Measurements from ENCODE around the gene SLC17A3. TPM values are rescaled to one million over a fixed set of nuclear protein-coding genes. Genes with fewer than 3 reads are reported as not detected.

Gene SLC17A3
- polyA plus RNA-seq, 1 donor from 2014 or later, result not detected

- Mint-ChIP-seq H3K4me3 (no peak overlapping the region), H3K27me3 (peaks cover 2% of the 10 kb centered on the region), H3K4me1 (peaks cover 0 to 14% (median 1%) of the 10 kb centered on the region in 3 donors), H3K36me3 (peaks cover 1% of the 10 kb centered on the region), H3K9me3 (no peaks in the 10 kb centered on the region), H3K27ac (no peak overlapping the region)
These were observed 25.8 kb upstream of the SLC17A3 start for GRCh38 chr6:25899580-25900408.

- H3K9me3 Mint-ChIP-seq, result no peaks in the 10 kb centered on the region
- H3K4me3 Mint-ChIP-seq, result no peak overlapping the region
- peaks cover 1% of the 10 kb centered on the region for H3K36me3 Mint-ChIP-seq
- H3K4me1 Mint-ChIP-seq, result peaks cover 0 to 14% (median 1%) of the 10 kb centered on the region in 3 donors
- no peak overlapping the region for H3K27ac Mint-ChIP-seq
- H3K27me3 Mint-ChIP-seq, result peaks cover 2% of the 10 kb centered on the region
These were observed 25.1 kb upstream of the SLC17A3 start for GRCh38 chr6:25899123-25899522.

- Mint-ChIP-seq H3K36me3 (peaks cover 1% of the 10 kb centered on the region), H3K4me3 (no peak overlapping the region), H3K27ac (no peak overlapping the region), H3K9me3 (no peaks in the 10 kb centered on the region), H3K27me3 (peaks cover 4% of the 10 kb centered on the region), H3K4me1 (peaks cover 0 to 14% (median 1%) of the 10 kb centered on the region in 3 donors)
These were observed 24.4 kb upstream of the SLC17A3 start for GRCh38 chr6:25898289-25898977.

- no peaks in the 10 kb centered on the region for H3K9me3 Mint-ChIP-seq
- H3K27me3 Mint-ChIP-seq, result peaks cover 4% of the 10 kb centered on the region
- H3K4me1 Mint-ChIP-seq, result peaks cover 0 to 5% (median 0%) of the 10 kb centered on the region in 3 donors
- H3K4me3 Mint-ChIP-seq, result no peak overlapping the region
- H3K36me3 Mint-ChIP-seq, result peaks cover 1% of the 10 kb centered on the region
- no peak overlapping the region for H3K27ac Mint-ChIP-seq
These were observed 22.2 kb upstream of the SLC17A3 start for GRCh38 chr6:25896252-25896651.

GRCh38 chr6:25895771-25896170, 21.7 kb upstream of the SLC17A3 start:
- Mint-ChIP-seq H3K27me3 (peaks cover 5% of the 10 kb centered on the region), H3K4me1 (peaks cover 0 to 3% (median 0%) of the 10 kb centered on the region in 3 donors), H3K27ac (no peak overlapping the region), H3K9me3 (no peaks in the 10 kb centered on the region), H3K4me3 (no peak overlapping the region), H3K36me3 (peaks cover 1% of the 10 kb centered on the region)

GRCh38 chr6:25893778-25894177, 19.7 kb upstream of the SLC17A3 start:
- H3K9me3 Mint-ChIP-seq, result no peaks in the 10 kb centered on the region
- H3K36me3 Mint-ChIP-seq, result peaks cover 3% of the 10 kb centered on the region
- H3K4me1 Mint-ChIP-seq, result no peaks in the 10 kb centered on the region
- peaks cover 4% of the 10 kb centered on the region for H3K27me3 Mint-ChIP-seq
- no peak overlapping the region for H3K27ac Mint-ChIP-seq
- H3K4me3 Mint-ChIP-seq, result no peak overlapping the region

- no peak overlapping the region for H3K27ac Mint-ChIP-seq
- H3K9me3 Mint-ChIP-seq, result no peaks in the 10 kb centered on the region
- H3K4me1 Mint-ChIP-seq, result no peaks in the 10 kb centered on the region
- H3K27me3 Mint-ChIP-seq, result peaks cover 3% of the 10 kb centered on the region
- H3K4me3 Mint-ChIP-seq, result no peak overlapping the region
- H3K36me3 Mint-ChIP-seq, result peaks cover 3% of the 10 kb centered on the region
These were observed 18.8 kb upstream of the SLC17A3 start for GRCh38 chr6:25892877-25893276.

- peaks cover 8% of the 10 kb centered on the region for H3K27me3 Mint-ChIP-seq
- peaks cover 0 to 4% (median 0%) of the 10 kb centered on the region in 3 donors for H3K9me3 Mint-ChIP-seq
- peaks cover 2% of the 10 kb centered on the region for H3K36me3 Mint-ChIP-seq
- H3K27ac Mint-ChIP-seq, result no peak overlapping the region
- H3K4me3 Mint-ChIP-seq, result no peak overlapping the region
- no peaks in the 10 kb centered on the region for H3K4me1 Mint-ChIP-seq
These were observed 16.1 kb upstream of the SLC17A3 start for GRCh38 chr6:25889877-25890853.

- Mint-ChIP-seq H3K27me3 (peaks cover 10% of the 10 kb centered on the region), H3K27ac (no peak overlapping the region), H3K4me1 (no peaks in the 10 kb centered on the region), H3K4me3 (no peak overlapping the region), H3K36me3 (peaks cover 2% of the 10 kb centered on the region), H3K9me3 (peaks cover 0 to 4% (median 0%) of the 10 kb centered on the region in 3 donors)
These were observed 14.6 kb upstream of the SLC17A3 start for GRCh38 chr6:25888626-25889025.

GRCh38 chr6:25886066-25886465, 12.0 kb upstream of the SLC17A3 start:
- H3K9me3 Mint-ChIP-seq, result peaks cover 0 to 4% (median 0%) of the 10 kb centered on the region in 3 donors
- H3K4me1 Mint-ChIP-seq, result peaks cover 0 to 4% (median 0%) of the 10 kb centered on the region in 3 donors
- H3K4me3 Mint-ChIP-seq, result no peak overlapping the region
- no peak overlapping the region for H3K27ac Mint-ChIP-seq
- peaks cover 3% of the 10 kb centered on the region for H3K36me3 Mint-ChIP-seq
- H3K27me3 Mint-ChIP-seq, result peaks cover 21% of the 10 kb centered on the region

- Mint-ChIP-seq H3K27me3 (peaks cover 20% of the 10 kb centered on the region), H3K4me3 (no peak overlapping the region), H3K9me3 (peaks cover 0 to 4% (median 0%) of the 10 kb centered on the region in 3 donors), H3K4me1 (peaks cover 0 to 4% (median 0%) of the 10 kb centered on the region in 3 donors), H3K27ac (no peak overlapping the region), H3K36me3 (peaks cover 3% of the 10 kb centered on the region)
These were observed 9.9 kb upstream of the SLC17A3 start for GRCh38 chr6:25883991-25884390.

GRCh38 chr6:25883536-25883935, 9.5 kb upstream of the SLC17A3 start:
- H3K36me3 Mint-ChIP-seq, result peaks cover 3% of the 10 kb centered on the region
- H3K4me1 Mint-ChIP-seq, result peaks cover 0 to 4% (median 0%) of the 10 kb centered on the region in 3 donors
- no peak overlapping the region for H3K4me3 Mint-ChIP-seq
- H3K27me3 Mint-ChIP-seq, result peaks cover 23% of the 10 kb centered on the region
- H3K9me3 Mint-ChIP-seq, result peaks cover 0 to 4% (median 0%) of the 10 kb centered on the region in 3 donors
- H3K27ac Mint-ChIP-seq, result no peak overlapping the region

GRCh38 chr6:25882051-25882496, 8.0 kb upstream of the SLC17A3 start:
- Mint-ChIP-seq H3K4me1 (peaks cover 0 to 4% (median 0%) of the 10 kb centered on the region in 3 donors), H3K27ac (no peak overlapping the region), H3K36me3 (peaks cover 3% of the 10 kb centered on the region), H3K27me3 (peaks cover 19% of the 10 kb centered on the region), H3K9me3 (peaks cover 0 to 4% (median 0%) of the 10 kb centered on the region in 3 donors), H3K4me3 (peak overlapping the region in 2 of 4 donors; percentile 85 to 87)

GRCh38 chr6:25880601-25881000, 6.6 kb upstream of the SLC17A3 start:
- Mint-ChIP-seq H3K36me3 (peaks cover 3% of the 10 kb centered on the region), H3K9me3 (peaks cover 0 to 4% (median 0%) of the 10 kb centered on the region in 3 donors), H3K27me3 (peaks cover 21% of the 10 kb centered on the region), H3K4me3 (no peak overlapping the region), H3K27ac (no peak overlapping the region), H3K4me1 (peaks cover 0 to 4% (median 0%) of the 10 kb centered on the region in 3 donors)
